Measurements from ENCODE around the gene MSL3B.

The MSL3B gene

DNA sequence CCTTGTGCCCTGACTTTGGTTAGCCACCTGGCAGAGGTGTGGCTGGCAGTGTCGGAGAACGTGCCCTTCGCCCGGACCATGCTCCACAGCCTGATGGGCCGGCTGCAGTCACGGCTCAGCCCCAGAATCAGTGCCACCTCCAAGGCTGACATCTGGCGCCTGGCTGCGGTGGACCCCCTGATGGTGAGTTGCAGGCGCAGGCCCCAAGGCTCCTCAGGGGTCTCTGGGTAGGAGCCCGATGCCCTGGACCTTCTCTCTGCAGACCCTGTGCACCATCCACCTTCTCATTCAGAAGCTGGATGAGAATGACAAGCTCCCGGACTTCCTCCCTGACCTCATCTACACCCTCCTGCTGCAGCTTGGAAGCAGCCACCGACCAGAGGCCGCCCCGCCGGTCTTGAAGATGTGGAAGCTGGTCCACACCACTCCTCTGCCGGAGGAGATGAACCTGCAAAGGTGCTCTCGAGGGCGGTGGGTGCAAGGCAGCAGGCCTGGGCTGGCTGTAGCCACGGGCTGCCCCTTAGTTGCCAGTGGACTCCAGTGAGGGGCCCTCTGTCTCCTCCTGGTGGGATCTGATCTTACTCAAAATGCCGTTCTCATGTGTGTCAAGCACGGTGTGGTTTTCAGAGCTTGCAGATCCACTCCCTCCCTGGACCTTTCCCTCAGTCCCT is 46.0 kb downstream of the MSL3B start:
- Mint-ChIP-seq H3K27me3 (ENCODE audit: low read depth in 3 of 3) (peaks cover 0 to 3% (median 1%) of the 10 kb centered on the region in 3 donors), H3K36me3 (no peaks in the 10 kb centered on the region), H3K9me3 (no peaks in the 10 kb centered on the region), H3K4me1 (no peaks in the 10 kb centered on the region), H3K27ac (no peak overlapping the region), H3K4me3 (no peak overlapping the region)
- no peak for DNase-seq

DNA sequence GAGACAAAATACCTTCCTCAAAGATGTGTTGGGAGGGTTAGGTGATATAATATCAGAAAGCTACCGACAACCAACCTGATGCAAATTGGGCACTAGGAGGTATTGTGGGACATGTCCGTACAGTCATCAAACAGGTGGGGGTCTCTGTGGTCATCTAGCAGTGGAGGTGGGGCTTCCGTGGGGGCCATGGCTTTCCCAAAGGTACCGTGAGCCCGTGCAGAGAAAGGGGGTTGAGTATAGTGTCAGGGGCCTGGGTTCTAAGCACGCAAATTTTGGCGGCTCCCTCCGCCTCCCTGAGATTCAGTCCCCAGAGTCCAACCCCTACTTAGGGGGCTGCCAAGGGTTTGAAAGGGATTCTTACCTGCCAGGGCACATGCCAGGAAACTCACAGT is 46.5 kb downstream of the MSL3B start:
- no peak for DNase-seq
- no peaks in the 10 kb centered on the region for H3K9me3 Mint-ChIP-seq
- H3K4me1 Mint-ChIP-seq, result no peaks in the 10 kb centered on the region
- H3K4me3 Mint-ChIP-seq, result no peak overlapping the region
- no peaks in the 10 kb centered on the region for H3K36me3 Mint-ChIP-seq
- no peak overlapping the region for H3K27ac Mint-ChIP-seq
- H3K27me3 Mint-ChIP-seq (ENCODE audit: low read depth in 3 of 3), result peaks cover 0 to 3% (median 1%) of the 10 kb centered on the region in 3 donors

DNA sequence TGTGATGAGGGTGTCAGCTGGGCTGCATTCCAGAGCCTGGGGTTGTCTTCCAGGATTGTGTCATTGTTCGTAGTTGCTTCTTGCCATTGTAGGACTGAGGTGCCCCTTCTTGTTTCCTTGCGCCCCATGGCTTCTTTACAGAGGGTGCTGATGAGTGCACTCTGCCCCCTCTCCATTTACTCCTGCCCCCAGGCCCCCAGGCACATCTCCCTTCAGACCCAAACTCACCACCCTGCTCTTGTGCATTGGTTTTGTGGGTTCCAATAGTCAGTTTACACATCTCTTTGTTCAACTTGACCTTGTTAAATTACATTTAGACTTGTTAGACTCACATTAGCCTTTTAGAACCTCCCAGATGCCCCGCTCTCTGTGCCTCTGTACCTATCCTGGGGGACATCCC is 47.0 kb downstream of the MSL3B start:
- Mint-ChIP-seq H3K27me3 (ENCODE audit: low read depth in 3 of 3) (peaks cover 0 to 5% (median 1%) of the 10 kb centered on the region in 3 donors), H3K36me3 (no peaks in the 10 kb centered on the region)

DNA sequence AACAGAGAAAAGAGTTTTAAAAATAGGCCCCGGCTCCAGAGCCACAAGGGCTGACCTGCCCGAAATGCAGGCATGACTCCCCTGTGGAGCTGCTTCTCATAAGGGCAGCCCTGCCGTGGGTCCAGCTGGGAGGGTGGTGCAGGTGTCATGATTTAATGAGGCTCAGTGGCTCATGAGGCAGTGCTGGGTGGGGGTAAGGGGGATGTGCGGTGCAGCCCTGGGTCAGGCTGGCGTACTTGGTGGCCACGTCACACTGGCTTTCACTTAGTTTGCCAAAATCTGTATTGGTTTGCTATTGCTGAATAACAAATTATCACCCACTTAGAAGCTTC is 47.4 kb downstream of the MSL3B start:
- H3K9me3 Mint-ChIP-seq, result no peaks in the 10 kb centered on the region
- H3K27me3 Mint-ChIP-seq (ENCODE audit: low read depth in 3 of 3), result peaks cover 0 to 6% (median 1%) of the 10 kb centered on the region in 3 donors
- no peaks in the 10 kb centered on the region for H3K36me3 Mint-ChIP-seq
- no peak overlapping the region for H3K27ac Mint-ChIP-seq
- H3K4me1 Mint-ChIP-seq, result no peaks in the 10 kb centered on the region
- no peak overlapping the region for H3K4me3 Mint-ChIP-seq
- DNase-seq, result no peak

More for the DNA sequence above, 47.0 kb downstream of the MSL3B start:
- no peak for DNase-seq
- H3K9me3 Mint-ChIP-seq, result no peaks in the 10 kb centered on the region
- H3K27ac Mint-ChIP-seq, result no peak overlapping the region
- H3K4me1 Mint-ChIP-seq, result no peaks in the 10 kb centered on the region
- no peak overlapping the region for H3K4me3 Mint-ChIP-seq

DNA sequence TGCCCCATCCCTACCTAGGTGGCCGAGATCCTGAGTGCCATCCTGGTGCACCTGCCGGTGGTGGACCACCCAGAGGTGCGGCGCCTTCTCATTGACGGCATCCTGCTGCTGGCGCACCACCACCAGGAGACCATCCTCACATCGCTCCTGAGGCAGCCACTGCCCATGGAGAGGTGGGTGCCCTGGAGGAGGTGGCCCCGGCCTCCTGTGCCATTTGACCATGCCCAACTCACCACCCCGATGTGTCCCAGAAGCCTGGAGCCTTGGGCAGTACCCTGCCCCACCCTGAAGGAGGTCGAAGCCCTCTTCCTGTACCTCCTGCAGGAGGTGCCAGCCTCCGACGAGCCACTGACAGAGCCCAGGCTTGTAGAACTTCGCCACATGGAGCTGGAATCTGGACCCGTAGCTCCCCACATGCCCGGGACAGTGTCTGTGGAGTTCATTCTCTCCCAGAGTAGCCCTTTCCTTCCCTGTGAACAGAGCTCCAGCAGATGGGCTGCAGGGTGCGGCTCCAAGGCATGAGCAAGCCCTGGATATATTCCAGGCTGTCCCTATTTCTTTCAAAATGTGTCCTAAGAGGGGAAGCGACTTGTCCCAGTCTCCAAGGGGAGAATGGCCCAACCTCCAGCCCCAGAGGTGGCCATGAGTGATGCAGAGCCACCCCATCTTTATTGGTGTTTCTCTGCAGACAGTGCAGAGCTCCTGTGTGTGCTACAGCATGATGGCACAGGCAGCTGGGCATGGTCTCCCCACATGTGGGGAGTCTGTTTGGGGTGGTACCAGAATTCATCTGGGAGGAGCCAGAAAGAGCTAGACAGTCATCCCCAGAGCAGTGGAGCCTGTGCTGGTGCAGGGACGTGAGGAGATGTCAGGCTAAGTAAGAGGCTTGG is 48.1 kb downstream of the MSL3B start:
- no peak for DNase-seq
- Mint-ChIP-seq H3K4me3 (no peak overlapping the region), H3K4me1 (no peaks in the 10 kb centered on the region), H3K27me3 (ENCODE audit: low read depth in 3 of 3) (peaks cover 0 to 6% (median 1%) of the 10 kb centered on the region in 3 donors), H3K27ac (no peak overlapping the region), H3K9me3 (no peaks in the 10 kb centered on the region), H3K36me3 (no peaks in the 10 kb centered on the region)

DNA sequence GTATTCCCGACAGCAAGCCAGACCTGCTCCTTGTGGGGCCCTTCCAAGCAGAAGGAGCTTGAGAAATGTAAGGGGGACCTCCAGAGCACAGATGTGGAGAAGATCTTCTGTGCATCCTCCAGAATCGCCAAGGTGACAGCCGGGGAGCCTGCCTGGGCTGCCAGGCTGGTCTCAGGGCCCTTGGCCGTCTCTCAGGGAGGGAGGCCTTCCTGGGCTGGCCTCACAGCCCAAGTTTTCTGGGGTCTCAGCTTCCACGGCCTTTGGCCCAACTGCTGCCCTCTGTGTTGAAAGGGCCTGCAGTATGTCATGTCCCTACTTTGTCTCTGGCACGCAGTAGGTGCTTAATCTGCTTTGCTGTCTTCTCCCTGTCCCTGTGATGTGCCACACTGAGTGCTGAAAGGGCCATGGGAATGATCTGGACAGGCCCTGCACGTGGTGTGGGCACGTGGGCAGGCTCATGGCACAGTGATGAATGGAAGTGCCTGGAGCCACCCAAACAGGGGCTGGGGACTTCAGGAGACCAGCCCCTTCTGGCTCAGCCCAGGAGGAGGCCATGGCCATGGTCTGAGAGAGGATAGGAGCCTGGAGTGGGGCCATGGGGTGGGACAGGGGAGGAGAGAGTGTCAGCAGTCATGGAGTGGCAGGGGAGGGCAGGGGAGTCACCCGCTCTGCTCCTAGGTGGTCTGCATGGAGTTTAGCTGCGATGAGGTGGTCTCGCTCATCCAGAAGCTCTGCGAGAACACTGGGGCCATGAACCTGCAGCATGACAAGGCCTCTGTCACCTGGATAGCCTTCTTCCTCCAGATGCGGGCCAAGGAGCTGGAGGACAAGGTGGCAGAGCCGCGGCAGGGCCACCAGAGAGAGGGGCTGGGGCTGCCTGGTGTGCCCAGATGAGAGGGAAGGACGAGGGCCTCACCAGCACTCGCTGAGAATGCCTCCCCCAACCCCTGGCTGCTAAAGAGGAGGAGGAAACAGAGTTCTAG is 49.3 kb downstream of the MSL3B start:
- Mint-ChIP-seq H3K4me3 (no peak overlapping the region), H3K9me3 (no peaks in the 10 kb centered on the region), H3K27me3 (ENCODE audit: low read depth in 3 of 3) (peaks cover 0 to 6% (median 1%) of the 10 kb centered on the region in 3 donors), H3K4me1 (no peaks in the 10 kb centered on the region), H3K27ac (no peak overlapping the region), H3K36me3 (no peaks in the 10 kb centered on the region)
- no peak for DNase-seq

DNA sequence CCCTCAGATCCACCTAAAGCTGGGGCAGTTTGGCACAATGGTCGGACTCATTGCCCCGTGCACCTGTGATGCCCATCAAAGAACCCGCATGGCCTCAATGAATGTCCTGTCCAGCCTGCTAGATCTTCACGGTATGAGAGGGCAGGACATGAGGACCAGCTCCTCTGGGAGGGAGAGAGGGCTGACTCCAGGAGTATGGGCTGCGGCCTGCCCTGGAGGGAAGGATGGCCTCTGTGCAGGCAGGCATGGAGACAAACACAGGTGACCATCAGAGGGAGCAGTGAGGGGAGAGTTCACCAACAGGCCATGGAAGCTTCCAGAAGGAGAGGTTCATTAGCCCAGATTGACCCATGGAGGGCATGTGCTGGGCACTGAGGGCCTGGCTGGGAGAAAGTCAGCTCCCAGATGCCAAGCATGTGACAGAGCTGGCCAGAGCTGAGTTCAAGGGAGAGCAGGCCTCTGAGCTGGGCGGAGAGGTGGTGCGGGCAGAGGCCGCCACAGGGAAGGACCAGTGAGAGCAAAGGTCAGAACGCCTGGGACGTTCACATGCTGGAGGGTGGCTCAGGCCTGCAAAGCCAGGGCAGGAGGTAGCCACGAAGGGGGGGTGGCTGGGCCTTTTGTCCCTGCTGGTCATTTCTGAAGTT is 50.1 kb downstream of the MSL3B start:
- Mint-ChIP-seq H3K4me1 (no peaks in the 10 kb centered on the region), H3K4me3 (no peak overlapping the region), H3K9me3 (no peaks in the 10 kb centered on the region), H3K27me3 (ENCODE audit: low read depth in 3 of 3) (peaks cover 0 to 6% (median 3%) of the 10 kb centered on the region in 3 donors), H3K27ac (peak overlapping the region in 1 of 6 donors; percentile 69), H3K36me3 (no peaks in the 10 kb centered on the region)
- DNase-seq, result no peak

DNA sequence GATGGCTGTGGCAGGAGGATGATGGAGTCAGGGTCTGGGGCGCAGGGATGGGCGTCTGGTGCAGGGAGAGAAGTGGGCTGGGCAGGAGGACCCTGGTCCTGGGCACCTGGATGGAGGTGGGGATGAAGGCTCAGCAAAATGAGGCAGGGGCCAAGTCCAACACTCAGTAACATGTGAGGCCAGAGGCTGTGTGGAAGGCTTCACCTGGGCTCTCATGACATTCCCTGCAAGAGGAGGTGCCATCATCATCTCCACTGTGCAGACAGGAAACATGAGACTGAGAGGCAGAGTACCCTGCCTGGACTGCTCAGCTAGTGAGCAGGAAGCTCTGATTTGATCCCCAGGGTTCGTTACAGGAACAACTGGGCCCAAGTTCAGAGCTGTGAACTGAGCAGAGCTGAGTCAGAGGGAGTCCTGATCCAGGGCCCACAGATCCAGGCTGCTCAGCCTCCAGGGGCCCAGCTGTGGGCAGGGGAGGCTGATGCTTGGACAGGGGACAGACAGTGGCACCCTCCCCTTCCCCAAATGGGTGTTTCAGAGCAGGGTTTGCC is 50.8 kb downstream of the MSL3B start:
- Mint-ChIP-seq H3K27ac (no peak overlapping the region), H3K36me3 (no peaks in the 10 kb centered on the region), H3K4me1 (no peaks in the 10 kb centered on the region), H3K4me3 (no peak overlapping the region), H3K27me3 (ENCODE audit: low read depth in 3 of 3) (peaks cover 0 to 7% (median 3%) of the 10 kb centered on the region in 3 donors), H3K9me3 (no peaks in the 10 kb centered on the region)
- no peak for DNase-seq

DNA sequence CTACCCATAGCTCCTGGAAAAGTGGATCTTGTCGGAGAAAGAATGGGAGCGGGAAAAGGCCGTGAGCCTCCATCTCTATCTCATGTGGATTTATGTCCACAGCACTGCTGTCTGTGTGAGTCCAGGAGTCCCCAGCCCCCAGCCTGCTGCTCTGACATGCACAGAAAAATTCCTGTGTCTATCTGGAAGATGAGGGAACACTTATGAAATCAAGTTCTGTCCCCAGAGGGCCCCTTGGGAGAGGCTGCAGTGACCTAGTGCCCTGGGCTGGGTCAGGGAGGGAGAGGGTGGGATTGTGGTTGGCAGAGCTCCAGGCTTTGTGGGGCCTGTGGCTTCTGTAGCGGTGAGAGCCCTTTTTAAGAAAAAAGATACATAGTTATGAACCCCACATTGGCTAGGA is 51.4 kb downstream of the MSL3B start:
- Mint-ChIP-seq H3K4me1 (no peaks in the 10 kb centered on the region), H3K4me3 (no peak overlapping the region), H3K36me3 (no peaks in the 10 kb centered on the region), H3K27me3 (ENCODE audit: low read depth in 3 of 3) (peaks cover 0 to 7% (median 3%) of the 10 kb centered on the region in 3 donors), H3K9me3 (no peaks in the 10 kb centered on the region), H3K27ac (no peak overlapping the region)
- DNase-seq, result no peak

DNA sequence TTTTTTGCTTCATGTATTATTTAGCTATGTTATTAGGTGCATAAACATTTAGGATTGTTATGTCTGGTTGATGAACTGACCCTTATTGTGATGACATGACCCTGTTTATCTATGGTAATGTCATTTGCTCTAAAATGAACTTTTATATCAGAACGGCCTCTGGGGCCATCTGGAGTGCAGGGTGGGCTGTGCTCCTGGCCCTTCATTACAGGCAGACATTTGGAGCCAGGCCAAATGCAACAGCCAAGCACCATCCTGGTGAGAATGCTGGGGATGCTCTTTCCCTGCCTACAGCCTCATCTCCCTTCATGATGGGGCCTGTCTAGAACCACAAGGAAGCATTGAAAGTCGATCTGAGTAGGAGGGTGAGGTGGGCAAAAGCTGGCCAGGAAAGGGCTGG is 51.9 kb downstream of the MSL3B start:
- H3K9me3 Mint-ChIP-seq, result no peaks in the 10 kb centered on the region
- no peak overlapping the region for H3K4me3 Mint-ChIP-seq
- no peaks in the 10 kb centered on the region for H3K36me3 Mint-ChIP-seq

DNA sequence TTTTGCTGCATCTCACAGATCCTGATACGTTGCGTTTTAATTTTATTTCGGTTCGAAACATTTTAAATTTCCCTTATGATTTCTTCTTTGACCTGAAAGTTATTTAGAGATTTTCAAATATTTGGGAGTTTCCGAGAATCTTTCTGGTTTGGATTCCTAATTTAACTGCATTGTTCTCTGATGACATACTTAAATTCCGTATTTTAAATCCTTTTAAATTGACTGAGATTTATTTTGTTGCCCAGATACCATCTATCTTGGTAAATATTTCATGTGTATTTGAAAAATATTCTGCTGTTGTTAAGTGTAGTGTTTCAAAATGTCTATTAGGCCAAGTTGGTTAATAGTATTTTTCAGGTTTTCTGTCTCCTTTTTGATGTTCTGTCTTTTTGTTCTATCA is 52.3 kb downstream of the MSL3B start:
- no peak overlapping the region for H3K27ac Mint-ChIP-seq
- H3K9me3 Mint-ChIP-seq, result no peaks in the 10 kb centered on the region
- H3K4me3 Mint-ChIP-seq, result no peak overlapping the region
- DNase-seq, result no peak
- H3K4me1 Mint-ChIP-seq, result no peaks in the 10 kb centered on the region
- H3K36me3 Mint-ChIP-seq, result no peaks in the 10 kb centered on the region
- H3K27me3 Mint-ChIP-seq (ENCODE audit: low read depth in 3 of 3), result peaks cover 0 to 7% (median 5%) of the 10 kb centered on the region in 3 donors

More for the DNA sequence above, 51.9 kb downstream of the MSL3B start:
- peaks cover 0 to 7% (median 5%) of the 10 kb centered on the region in 3 donors for H3K27me3 Mint-ChIP-seq (ENCODE audit: low read depth in 3 of 3)
- DNase-seq, result no peak
- H3K27ac Mint-ChIP-seq, result peak overlapping the region in 1 of 6 donors; percentile 47
- no peaks in the 10 kb centered on the region for H3K4me1 Mint-ChIP-seq
